Middle frontal gyrus (tissue), 1 donor: ENCODE measurements around the gene QPRT.
A peak's percentile ranks its signal among the peaks of the same experiment; 100 is the strongest.
"Not testable (repeated sequence)": the region's sequence is repeated elsewhere in the genome, so short reads cannot be mapped to it uniquely, and the experiment has no call there.

Experiments
- DNase-seq: peaks from one replicate; pipeline ENCODE4 v3.0.0-alpha.2; 2015; ENCODE audit warnings: low spot score; ENCODE audit errors: extremely low spot score

QPRT gene

DNA sequence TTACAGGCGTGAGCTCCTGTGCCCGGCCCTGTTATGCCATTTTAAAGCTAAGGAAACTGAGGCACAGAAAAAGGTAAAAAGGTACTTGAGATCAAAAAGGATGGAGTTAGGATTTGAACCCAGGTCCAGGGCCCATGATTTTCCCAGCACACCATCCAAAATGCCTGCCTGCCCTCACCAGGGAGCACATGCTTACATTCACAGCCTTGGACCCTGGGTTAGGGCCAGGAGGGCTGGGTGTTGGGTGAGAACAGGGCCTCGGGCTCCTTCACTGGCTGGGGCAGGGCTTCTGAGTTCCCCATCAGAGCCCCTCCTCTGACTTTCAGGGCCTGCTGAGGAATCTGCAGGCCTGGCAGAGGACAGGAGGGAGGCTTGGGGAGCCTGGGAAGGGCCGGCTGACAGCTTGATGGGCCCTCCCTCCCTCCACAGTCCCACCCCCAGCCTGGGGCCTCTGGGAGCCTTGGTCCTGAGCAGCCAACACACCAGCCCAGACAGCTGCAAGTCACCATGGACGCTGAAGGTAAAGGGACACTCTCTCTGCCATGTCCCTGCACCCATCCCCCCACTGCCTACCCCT lies at the start of gene QPRT:
QPRT (plus strand) TSS at position 490 of the 577 bp plus-strand sequence; CDS start at position 508, 18 bp downstream.
- DNase-seq, result peak; percentile 13

DNA sequence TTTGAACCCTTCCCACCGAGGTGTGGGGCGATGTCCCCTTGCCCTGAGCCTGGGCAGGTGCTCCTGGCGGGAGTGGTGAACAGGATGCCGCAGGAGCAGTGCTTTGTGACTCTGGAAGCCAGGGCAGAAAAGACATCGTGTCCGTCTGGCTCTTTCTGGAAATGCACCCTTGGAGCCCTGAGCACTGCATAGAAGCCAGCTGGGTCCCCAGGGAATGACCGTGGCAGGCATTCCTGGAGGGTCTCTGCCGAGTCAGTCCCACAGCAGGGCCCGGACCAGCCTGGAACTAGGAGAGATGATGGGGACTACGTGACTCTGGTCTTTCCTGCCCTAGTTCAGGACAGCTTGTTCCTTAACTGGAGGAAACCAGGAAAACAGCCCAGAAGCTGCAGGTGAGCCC lies 49.7 kb upstream of the QPRT start:
- DNase-seq, result not testable (repeated sequence)

DNA sequence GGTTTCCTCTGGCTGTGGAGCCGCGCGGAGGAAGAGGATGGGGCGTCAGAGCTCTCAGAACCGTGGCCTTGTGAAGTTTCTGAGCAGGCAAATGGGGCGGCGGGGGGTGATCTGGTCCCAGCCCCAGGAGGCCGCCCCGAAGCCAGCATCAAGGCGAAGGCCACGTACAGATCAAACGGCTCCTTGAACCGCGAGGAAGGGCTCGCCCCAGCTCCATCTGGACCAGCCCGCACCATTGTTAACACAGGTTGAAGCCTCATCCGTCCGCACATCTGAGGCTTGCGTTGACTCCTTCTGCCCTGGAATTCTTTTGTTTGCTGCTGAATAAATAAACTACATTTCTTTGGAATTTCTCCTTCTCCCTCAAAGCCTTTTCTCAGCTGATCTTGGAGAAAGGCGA lies 47.3 kb upstream of the QPRT start:
- not testable (repeated sequence) for DNase-seq

DNA sequence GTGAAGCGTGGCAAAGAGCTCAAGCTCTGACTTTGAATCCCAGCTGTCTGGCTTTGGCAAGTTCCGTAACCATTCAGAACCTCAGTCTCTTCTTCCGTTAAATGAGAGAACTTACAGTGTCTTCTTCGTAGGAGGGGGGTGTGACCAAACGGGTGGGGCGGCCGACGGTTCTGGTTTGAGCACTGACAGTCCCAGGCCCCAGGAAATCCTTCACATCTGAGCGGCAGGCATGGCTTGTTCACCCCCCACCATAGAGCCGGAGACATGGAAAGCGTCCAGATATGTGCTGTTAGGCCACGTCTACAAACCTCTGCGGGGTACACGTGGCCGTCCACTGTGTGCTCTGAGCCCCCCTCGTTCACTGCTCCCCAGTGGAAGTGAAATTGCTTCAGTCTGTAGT lies 43.1 kb upstream of the QPRT start:
- not testable (repeated sequence) for DNase-seq

DNA sequence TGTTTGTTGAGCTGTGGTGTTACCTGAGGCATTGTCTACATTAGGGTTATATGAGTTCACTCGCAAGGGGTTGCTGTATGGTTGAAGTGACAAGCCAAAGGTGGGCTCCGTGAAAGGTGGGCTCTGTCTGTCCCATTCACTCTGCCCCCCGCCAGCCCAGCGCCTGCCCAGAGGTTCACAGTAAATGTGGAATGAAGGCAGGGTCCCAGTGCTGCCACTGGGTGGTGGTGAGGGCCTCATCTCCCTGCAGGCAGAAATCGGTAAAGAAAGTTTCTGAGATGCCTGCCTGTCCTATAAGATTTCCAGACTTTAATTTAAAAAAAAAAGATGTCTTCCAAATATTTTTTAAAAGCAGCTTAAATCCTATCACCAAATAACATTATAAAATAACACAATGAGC lies 42.6 kb upstream of the QPRT start:
- not testable (repeated sequence) for DNase-seq

DNA sequence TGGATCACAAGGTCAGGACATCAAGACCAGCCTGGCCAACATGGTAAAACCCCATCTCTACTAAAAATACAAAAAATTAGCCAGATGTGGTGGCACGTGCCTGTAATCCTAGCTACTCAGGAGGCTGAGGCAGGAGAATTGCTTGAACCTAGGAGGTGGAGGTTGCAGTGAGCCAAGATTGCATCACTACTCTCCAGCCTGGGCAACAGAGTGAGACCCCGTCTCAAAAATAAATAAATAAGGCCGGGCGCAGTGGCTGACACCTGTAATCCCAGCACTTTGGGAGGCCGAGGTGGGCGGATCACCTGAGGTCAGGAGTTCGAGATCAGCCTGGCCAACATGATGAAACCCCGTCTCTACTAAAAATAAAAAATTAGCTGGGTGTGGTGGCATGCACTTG lies 40.2 kb upstream of the QPRT start:
- DNase-seq, result not testable (repeated sequence)

DNA sequence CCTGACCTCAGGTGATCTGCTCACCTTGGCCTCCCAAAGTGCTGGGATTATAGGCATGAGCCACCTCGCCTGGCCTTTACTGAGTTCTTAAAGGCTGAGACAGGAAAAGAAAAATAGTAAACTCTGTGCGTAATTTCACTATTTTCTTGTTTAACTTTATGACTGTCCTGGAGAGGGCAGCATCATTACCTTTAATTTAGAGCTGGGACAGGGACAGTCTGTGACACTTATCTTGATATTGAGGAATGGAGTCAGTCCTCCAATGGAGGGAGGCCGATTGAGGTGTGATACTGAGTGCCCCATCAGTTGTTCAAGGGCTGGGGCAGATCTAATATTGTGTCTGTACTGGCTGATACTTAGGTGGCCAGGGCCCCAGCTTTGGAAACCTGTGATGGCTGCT lies 37.4 kb upstream of the QPRT start:
- no peak for DNase-seq

DNA sequence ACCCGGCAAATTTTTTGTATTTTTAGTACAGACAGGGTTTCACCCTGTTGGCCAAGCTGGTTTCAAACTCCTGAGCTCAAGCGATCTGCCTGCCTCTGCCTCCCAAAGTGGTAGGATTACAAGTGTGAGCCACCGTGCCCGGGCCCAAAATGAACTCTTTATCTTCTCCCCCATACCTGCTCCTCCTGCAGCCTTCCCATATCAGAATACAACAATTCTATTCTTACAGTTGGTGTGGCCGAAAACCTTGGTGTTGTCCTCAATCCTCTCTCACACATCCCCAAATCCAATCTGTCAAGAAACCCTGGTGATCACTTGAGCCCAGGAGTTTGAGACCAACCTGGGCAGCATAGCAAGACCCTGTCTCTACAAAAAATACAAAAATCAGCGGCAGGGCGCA lies 35.4 kb upstream of the QPRT start:
- DNase-seq, result no peak

DNA sequence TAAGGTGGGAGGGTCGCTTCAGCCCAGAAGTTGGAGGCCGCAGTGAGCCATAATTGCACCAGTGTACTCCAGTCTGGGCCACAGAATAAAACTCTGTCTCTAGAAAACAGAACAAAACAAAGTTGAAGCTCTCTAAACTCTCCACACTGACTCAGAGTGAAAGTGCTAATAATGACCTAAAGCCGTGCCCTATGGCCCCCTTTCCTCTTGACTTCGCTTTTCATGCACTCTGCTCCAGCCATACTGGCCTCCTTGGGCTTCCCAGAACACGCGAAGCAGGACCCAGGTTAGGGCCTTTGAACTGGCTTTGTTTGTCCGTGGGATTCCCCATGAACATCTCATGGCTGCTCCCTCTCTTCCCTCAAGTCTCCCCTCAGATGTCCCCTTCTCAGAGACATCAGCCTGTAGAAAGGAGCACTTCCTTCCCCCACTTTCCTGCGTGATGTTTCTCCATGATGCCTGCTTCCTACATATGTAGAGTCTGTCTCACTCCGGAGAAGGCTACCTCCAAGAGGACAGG lies 34.6 kb upstream of the QPRT start:
- DNase-seq, result no peak

DNA sequence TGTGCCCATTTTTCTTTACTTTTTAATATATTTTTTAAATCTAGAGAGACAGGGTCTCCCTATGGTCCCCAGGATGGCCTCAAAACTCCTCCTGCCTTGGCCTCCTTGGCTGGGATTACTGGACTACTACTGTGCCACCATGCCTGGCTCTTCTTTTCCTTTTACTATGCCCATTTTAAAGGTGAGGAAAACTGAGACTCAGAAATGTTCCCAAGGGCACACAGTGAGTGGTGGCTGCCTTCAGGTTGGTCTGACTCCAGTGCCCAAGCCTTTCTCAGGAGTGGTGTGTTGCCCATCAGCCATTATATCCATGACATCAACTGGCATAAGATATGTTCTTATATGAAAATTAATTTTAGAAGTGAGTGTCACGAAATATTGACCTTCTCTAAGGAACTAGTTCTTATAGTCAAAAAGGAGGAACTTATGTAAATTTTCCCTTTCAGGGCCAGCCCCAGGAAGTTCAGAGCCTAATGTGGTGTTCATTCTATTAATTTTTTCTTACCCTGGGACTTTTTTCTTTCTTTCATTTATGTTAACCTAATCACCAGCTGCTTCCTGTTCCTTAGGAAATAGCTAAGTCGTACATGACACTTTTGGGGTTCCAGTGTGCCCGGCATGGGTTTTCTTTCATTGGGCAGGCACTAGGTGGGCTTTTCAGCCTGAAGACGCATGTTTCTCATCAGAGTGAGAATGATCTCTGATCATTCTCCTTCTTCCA lies 33.8 kb upstream of the QPRT start:
- DNase-seq, result no peak

DNA sequence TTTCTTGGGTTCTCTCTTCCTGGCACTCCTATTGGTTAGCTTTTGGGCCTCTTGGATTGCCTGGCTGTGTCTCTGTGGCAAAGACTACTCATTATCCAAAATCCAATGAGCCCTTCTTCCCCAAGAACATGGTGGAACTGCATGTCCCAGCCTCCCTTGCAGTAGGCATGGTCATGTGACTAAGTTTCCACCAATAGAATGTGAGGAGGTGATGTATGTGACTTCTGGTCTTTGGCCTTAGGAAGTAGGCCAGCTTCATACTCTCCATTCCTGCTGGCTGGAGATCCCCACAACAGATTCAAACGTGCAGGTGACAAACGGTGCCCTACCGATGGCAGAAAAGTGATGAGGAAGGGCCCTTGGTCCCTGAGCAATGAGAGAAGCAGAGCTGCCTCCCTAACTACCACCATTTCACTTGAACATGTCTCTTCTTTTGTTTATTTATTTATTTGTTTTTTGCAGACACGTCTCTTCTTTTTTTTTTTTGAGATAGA lies 33.2 kb upstream of the QPRT start:
- no peak for DNase-seq

DNA sequence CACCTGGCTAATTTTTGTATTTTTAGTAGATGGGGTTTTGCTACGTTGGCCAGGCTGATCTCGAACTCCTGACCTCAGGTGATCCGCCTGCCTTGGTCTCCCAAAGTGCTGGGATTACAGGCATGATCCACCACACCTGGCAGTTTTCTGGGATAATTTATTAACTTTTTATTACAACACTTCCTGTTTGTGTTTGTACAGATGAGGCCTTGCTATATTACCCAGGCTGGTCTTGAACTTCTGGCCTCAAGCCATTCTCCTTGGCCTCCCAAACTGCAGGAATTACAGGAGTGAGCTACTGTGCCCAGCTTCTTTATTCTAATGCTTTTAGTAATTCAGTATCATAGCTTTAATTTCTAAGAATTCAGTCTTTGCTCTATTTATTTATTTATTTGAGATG lies 32.0 kb upstream of the QPRT start:
- no peak for DNase-seq

DNA sequence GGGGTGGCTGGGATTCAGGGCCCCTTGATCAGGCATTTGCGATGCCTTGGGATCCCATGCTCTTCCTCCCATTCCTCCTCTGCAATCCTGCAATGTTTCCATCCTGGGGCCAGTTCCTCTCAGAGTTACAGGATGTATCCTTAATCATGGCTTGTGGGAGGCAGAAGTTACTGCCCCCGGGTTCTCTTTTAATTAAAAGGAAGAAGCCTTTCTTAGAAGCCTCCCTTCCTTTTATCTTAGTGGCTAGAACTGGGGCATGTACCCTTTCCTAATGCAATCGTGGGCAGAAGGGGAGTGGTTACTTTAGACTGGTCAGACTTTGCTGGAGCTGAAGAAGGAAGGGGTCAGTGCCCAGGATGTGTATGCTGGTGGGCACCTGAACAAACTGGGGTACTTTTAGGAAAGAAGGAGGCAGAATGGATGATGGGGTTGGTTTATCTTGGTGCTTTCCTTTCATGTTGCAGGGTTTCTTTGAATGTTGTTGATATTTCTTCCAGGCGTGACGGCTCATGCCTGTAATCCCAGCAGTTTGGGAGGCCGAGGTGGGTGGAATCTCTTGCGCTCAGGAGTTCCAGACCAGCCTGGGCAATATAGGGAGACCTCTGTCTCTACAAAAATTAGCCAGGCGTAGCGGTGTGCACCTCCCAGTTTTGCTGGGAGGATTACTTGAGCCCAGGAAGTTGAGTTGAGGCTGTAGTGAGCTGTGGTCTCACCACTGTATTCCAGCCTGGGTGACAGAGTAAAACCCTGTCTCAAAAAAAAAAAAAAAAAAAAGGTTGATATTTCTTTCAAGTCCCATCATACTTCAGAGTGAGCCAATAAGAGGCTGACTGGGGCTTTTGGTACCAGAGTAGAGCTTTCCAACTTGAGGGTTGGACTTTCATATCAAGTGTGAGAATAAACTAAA lies 29.1 kb upstream of the QPRT start:
- no peak for DNase-seq

DNA sequence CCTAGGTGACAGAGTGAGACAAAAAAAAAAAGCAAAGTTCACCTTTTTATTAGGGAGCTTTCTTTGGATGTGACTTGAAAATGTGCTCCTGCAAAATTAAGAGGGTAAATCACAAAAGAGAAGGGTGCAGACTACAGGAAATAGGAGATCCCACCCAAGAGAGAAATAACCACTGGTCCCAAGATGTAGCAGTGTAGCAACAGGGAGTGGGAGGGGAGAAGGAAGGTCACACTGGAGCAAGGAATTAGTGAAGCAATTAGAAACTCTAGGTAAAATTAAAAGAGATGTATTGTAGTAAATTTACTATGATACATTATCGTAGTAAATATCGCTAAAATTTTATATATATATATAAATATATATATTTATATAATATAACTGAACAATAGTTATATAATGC lies 28.2 kb upstream of the QPRT start:
- DNase-seq, result no peak

DNA sequence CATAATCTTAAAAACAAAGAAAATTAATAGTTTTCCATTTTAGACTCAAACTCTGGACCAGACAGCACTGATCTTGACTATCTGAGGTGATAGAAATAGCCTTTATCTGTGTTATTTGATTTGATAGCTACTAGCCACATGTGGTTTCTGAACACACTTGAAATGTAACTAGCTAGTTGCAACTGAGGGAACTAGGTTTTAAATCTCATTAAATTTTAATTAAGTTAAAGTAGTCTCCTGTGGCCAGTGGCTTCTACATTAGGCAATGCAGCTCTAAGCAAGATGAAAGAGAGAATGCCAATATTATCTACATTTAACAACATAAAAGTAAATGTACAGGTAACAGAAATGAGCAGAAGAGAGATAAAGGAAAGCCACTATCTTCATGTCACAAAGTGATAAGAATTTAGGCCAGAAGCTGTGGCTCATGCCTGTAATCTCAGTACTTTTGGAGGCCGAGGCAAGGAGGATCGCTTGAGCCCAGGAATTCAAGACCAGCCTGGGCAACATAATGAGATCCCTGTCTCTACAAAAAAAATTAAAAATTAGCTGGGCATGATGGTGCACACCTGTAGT lies 27.1 kb upstream of the QPRT start:
- DNase-seq, result no peak

DNA sequence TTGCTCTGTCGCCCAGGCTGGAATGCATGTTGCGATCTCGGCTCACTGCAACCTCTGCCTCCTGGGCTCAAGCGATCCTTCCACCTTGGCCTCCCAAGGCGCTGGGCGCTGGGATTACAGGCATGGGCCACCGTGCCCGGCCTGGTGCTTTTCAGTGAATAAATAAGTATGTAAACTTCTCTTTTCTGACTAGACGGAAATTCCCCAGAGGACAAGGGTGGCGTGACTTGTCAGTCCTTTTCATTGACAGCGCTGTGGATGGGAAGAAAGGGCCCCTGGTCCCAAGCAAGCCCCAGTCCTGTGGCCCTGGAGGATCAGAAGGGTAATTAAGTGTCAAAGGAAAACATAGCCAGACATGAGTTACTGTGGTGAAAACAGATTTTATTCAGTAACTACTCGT lies 25.5 kb upstream of the QPRT start:
- DNase-seq, result no peak

DNA sequence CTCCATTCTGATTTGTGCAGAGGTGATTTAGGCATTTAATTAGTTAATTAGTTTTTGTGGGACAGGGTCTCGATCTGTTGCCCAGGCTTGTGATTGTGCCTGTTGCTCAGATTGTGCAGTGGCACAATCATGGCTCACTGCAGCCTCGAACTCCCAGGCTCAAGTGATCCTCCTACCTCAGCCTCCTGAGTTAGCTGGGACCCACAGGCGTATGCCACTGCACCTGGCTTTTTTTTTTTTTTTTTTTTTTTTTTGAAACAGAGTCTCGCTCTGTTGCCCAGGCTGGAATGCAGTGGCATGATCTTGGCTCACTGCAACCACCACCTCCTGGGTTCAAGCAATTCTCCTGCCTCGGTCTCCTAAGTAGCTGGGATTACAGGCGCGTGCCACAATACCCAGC lies 25.1 kb upstream of the QPRT start:
- not testable (repeated sequence) for DNase-seq

DNA sequence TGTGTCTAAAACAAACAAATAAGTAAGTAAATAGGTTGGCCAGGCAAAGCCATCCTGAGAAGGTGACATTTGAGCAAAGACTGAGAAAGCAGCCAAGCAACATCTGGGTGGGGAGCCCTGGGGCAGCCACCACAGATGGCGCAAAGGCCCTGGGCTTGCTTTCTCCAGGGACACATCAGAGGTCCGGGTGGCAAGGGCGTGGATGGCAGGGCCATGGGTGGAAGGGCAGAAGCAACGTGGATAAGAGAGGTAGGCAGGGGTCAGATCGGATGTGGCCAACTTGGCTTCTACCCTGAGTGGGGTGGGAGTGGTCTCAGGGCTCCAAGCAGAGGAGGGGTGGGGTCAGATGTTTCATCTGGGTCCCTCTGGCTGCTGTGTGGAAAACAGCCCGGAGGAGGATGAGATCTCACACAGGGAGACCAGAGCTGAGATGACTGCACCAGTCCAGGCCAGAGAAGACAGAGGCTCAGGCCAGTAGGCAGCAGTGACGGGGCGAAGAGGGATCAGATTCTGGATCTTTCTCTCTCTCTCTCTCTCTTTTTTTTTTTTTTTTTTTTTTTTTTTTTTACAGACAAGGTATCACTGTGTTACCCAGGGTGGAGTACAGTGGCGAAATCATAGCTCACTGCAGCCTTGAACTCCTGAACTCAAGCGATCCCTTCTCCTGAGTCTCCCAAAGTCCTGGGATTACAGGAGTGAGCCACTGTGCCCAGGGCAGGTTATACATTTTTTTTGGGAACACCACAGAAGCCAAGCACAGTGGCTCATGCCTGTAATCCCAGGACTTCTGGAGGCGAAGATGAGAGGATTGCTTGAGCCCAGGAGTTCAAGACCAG lies 22.1 kb upstream of the QPRT start:
- DNase-seq, result no peak

DNA sequence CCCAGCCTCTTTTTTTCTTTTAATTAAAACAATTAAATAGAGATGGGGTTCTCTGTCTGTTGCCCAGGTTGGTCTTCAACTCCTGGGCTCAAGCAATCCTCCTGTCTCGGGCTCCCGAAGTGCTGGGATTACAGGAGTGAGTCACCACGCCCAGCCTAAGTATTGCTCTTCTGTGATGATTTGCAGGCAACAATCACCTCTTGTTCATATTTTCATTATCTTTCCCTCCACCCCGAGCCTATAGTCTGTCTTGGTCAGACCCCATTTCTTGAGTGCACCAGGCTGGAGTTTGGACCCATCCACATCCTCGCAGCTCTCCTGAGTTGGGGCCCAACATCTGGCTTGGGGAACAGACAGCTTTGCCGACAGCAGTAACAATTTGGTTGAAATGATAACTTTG lies 20.3 kb upstream of the QPRT start:
- no peak for DNase-seq

DNA sequence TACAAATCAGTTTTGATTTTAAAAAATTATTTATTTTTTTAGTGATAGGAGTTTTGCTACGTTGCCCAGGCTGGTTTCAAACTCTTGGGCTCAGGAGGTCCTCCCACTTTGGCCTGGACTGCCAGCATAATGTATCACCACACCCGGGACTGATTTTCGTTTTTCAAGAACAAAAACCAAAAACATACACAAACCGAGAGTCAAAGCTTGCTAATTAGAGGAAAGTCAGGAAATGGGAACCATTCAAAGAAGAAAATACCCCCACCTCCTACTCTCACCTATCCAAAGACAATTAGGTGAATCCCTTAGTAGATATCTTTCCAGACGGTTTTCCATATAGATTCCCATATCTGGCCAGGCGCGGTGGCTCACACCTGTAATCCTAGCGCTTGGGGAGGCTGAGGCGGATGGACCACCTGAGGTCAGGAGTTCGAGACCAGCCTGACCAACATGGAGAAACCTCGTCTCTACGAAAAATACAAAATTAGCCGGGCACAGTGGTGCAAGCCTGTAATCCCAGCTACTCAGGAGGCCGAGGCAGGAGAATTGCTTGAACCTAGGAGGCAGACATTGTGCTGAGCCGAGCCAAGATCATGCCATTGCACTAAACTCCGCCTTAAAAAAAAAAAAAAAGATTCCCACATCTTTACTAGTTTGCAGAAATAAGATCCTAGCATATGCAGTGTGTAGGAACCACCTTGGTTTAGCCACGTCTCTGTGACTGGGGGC lies 16.8 kb upstream of the QPRT start:
- no peak for DNase-seq
